Measurements from ENCODE around the gene LAMB4. TPM values are rescaled to one million over a fixed set of nuclear protein-coding genes. Genes with fewer than 3 reads are reported as not detected.
A peak's percentile ranks its signal among the peaks of the same experiment; 100 is the strongest.

The LAMB4 gene
- total and polyA plus RNA-seq, 2 donors from 2014 or later = 1.2 to 5.4 TPM

DNA sequence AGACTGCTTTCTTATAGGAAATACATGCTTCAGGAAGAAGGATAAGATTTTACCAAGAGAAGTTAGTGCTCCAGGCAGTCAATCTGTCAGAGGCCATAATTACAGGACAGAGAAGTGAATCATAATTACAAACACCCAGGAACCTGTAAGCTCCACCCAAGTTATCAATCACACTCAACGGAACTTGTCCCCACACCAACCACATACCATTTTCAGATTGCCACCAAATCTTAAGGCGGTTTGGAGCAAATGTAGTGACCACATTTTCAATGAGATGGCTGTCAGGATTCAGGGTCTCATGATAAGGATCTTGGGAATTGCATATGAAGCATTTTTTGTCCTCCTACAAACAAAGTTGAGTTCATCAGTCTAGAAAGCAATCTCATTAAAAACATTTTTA lies 132.0 kb downstream of the LAMB4 start:
- H3K9ac ChIP-seq (ENCODE audit: low read length in 3 of 3) = no peak overlapping the region
- peaks cover 17 to 20% (median 19%) of the 10 kb centered on the region in 3 donors for H3K4me1 ChIP-seq (ENCODE audit: control insufficient read depth in 2 of 3, insufficient read depth in 2 of 3, low read depth in 1 of 3, low read length in 3 of 3)
- DNase-seq (no peak), FAIRE-seq (no peak)
- TF ChIP-seq, protein P1, sequence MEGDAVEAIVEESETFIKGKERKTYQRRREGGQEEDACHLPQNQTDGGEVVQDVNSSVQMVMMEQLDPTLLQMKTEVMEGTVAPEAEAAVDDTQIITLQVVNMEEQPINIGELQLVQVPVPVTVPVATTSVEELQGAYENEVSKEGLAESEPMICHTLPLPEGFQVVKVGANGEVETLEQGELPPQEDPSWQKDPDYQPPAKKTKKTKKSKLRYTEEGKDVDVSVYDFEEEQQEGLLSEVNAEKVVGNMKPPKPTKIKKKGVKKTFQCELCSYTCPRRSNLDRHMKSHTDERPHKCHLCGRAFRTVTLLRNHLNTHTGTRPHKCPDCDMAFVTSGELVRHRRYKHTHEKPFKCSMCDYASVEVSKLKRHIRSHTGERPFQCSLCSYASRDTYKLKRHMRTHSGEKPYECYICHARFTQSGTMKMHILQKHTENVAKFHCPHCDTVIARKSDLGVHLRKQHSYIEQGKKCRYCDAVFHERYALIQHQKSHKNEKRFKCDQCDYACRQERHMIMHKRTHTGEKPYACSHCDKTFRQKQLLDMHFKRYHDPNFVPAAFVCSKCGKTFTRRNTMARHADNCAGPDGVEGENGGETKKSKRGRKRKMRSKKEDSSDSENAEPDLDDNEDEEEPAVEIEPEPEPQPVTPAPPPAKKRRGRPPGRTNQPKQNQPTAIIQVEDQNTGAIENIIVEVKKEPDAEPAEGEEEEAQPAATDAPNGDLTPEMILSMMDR (IDR thresholded peaks at IDR 0.05; ENCODE audit: borderline replicate concordance, extremely low read depth, insufficient read depth) = no peak
- peak overlapping the region in 1 of 2 donors; percentile 67 for H3K27ac ChIP-seq (ENCODE audit: low read depth in 2 of 2, low read length in 2 of 2)
- H3K36me3 ChIP-seq (ENCODE audit: control insufficient read depth in 2 of 3, insufficient read depth in 3 of 3, low read length in 3 of 3) = peaks cover 16 to 19% (median 17%) of the 10 kb centered on the region in 3 donors
- intact Hi-C loops (cut with DNase I) = no loop called here
- no peak overlapping the region for H3K4me3 ChIP-seq (ENCODE audit: low read length in 3 of 3)
- no peaks in the 10 kb centered on the region for H3K27me3 ChIP-seq (ENCODE audit: control insufficient read depth, insufficient read depth, low read length)
- H3K9me3 ChIP-seq (ENCODE audit: control insufficient read depth in 2 of 3, insufficient read depth in 1 of 3, low read length in 3 of 3) = no peaks in the 10 kb centered on the region

- no peak for DNase-seq
- peak overlapping the region in 1 of 3 donors; percentile 20 for H3K9ac ChIP-seq (ENCODE audit: low read length in 3 of 3)
- H3K4me3 ChIP-seq (ENCODE audit: low read length in 3 of 3) = no peak overlapping the region
- intact Hi-C loops (cut with DNase I) = no loop called here
- H3K27ac ChIP-seq (ENCODE audit: low read depth in 2 of 2, low read length in 2 of 2) = peak overlapping the region; percentile 1 to 18
- peaks cover 17 to 20% (median 18%) of the 10 kb centered on the region in 3 donors for H3K4me1 ChIP-seq (ENCODE audit: control insufficient read depth in 2 of 3, insufficient read depth in 2 of 3, low read depth in 1 of 3, low read length in 3 of 3)
- TF ChIP-seq, protein P1 (IDR thresholded peaks at IDR 0.05; ENCODE audit: borderline replicate concordance, extremely low read depth, insufficient read depth) = no peak
- no peaks in the 10 kb centered on the region for H3K9me3 ChIP-seq (ENCODE audit: control insufficient read depth in 2 of 3, insufficient read depth in 1 of 3, low read length in 3 of 3)
- no peak for FAIRE-seq
- peaks cover 19 to 23% (median 20%) of the 10 kb centered on the region in 3 donors for H3K36me3 ChIP-seq (ENCODE audit: control insufficient read depth in 2 of 3, insufficient read depth in 3 of 3, low read length in 3 of 3)
- H3K27me3 ChIP-seq (ENCODE audit: control insufficient read depth, insufficient read depth, low read length) = no peaks in the 10 kb centered on the region
Measured at GRCh38 chr7:107996072-107996882, 133.9 kb downstream of the LAMB4 start.

DNA sequence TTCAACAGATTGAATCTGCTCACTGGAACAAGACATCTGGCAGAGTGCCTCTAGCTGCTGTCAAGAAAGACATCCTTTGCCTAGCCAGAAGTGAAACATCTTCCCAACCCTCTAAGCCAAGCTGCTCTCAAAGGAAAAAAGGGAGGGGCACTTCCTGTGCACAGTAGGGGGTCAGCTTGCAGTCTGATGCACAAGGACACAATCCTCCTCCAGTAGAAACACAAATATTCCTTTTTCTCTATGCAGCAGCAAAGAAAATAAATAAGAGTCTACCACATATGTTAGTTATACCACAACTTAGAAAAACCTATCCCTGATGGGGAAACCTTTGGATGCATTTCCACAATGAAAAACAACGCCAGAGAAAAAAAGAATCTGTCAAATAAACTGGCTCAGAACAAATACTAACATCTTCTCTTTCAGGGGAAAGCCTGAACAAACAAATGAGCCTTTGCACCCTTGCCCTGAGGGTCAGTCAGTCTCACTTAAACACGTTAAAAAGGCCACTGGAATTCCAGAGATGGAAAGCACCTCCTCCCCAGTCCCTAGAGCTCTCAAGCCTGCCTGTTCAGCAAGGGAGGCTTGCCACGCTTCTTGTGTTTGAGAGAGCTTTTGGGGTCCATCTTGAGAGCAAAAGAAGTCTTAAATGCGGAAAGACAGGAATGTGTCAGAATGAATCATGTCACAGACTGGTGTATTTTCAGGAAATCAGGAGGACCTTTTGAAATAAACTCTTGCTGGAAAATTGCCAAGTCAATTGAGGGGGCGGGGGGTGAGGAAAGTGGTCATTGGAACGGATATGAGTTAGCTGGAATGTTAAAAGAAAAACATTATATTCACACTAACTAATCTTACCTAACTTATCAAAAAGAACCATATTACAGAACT lies 134.7 kb downstream of the LAMB4 start:
- H3K36me3 ChIP-seq (ENCODE audit: control insufficient read depth in 2 of 3, insufficient read depth in 3 of 3, low read length in 3 of 3) = peaks cover 19 to 23% (median 20%) of the 10 kb centered on the region in 3 donors
- no peak overlapping the region for H3K4me3 ChIP-seq (ENCODE audit: low read length in 3 of 3)
- no peaks in the 10 kb centered on the region for H3K9me3 ChIP-seq (ENCODE audit: control insufficient read depth in 2 of 3, insufficient read depth in 1 of 3, low read length in 3 of 3)
- peak overlapping the region; percentile 1 to 18 for H3K27ac ChIP-seq (ENCODE audit: low read depth in 2 of 2, low read length in 2 of 2)
- no peak overlapping the region for H3K9ac ChIP-seq (ENCODE audit: low read length in 3 of 3)
- peaks cover 17 to 20% (median 18%) of the 10 kb centered on the region in 3 donors for H3K4me1 ChIP-seq (ENCODE audit: control insufficient read depth in 2 of 3, insufficient read depth in 2 of 3, low read depth in 1 of 3, low read length in 3 of 3)
- TF ChIP-seq, protein P1 (IDR thresholded peaks at IDR 0.05; ENCODE audit: borderline replicate concordance, extremely low read depth, insufficient read depth) = no peak
- H3K27me3 ChIP-seq (ENCODE audit: control insufficient read depth, insufficient read depth, low read length) = no peaks in the 10 kb centered on the region
- DNase-seq = peak in 4 of 5 donors; percentile 55 to 89 (median 79)
- FAIRE-seq = no peak
- intact Hi-C loops (cut with DNase I) = no loop called here
